ENCODE measurements around the gene MTX1. TPM values are rescaled to one million over a fixed set of nuclear protein-coding genes. Genes with fewer than 3 reads are reported as not detected.

The MTX1 gene
- total RNA-seq, 1 experiment from 2014 or later, result 69.1 TPM

GRCh38 chr1:155175281-155175926 lies 33.1 kb upstream of the MTX1 start:
- peaks cover 23% of the 10 kb centered on the region for H3K79me2 ChIP-seq (ENCODE audit: insufficient read depth, low read length)
- POLR2A ChIA-PET, result interaction anchor here (1.0 to 2.5 kb wide), 4 partner anchors 18 to 66 kb away, joined by 3 to 15 read pairs (median 4); a partner anchor contains a TSS
- H2AFZ ChIP-seq (ENCODE audit: low read depth, low read length, poor library complexity, severe bottlenecking), result no peak overlapping the region
- DNase-seq (ENCODE audit: low read depth, low spot score), result no peak
- CTCF ChIA-PET, result interaction anchor here (1.0 to 4.6 kb wide), 5 partner anchors 18 to 149 kb away, joined by 3 to 71 read pairs (median 5); no protein-coding TSS in a partner anchor
- TF ChIP-seq ZNF274 (IDR thresholded peaks at IDR 0.05; ENCODE audit: low read depth, low read length) (no peak), ELF1 (IDR thresholded peaks at IDR 0.05; ENCODE audit: borderline replicate concordance, low read depth) (no peak), SRF (IDR thresholded peaks at IDR 0.05; ENCODE audit: low read depth) (no peak), FOSL1 (IDR thresholded peaks at IDR 0.05; ENCODE audit: low read depth) (no peak), CEBPB (IDR thresholded peaks at IDR 0.05; ENCODE audit: low read depth) (no peak), CBX3 (IDR thresholded peaks at IDR 0.05; ENCODE audit: low read depth) (no peak), POLR2A (IDR thresholded peaks at IDR 0.05; ENCODE audit: borderline replicate concordance, extremely low read depth, insufficient read depth, insufficient read length) (no peak), YY1 (IDR thresholded peaks at IDR 0.05; ENCODE audit: extremely low read depth, insufficient replicate concordance, low read depth, low read length) (no peak), RAD21 (IDR thresholded peaks at IDR 0.05; ENCODE audit: low read depth) (no peak), TCF7L2 (IDR thresholded peaks at IDR 0.05; ENCODE audit: borderline replicate concordance, extremely low read depth, insufficient read depth, insufficient read length) (no peak), POLR2AphosphoS5 (IDR thresholded peaks at IDR 0.05; ENCODE audit: low read depth, low read length) (no peak), SP1 (IDR thresholded peaks at IDR 0.05; ENCODE audit: low read depth) (no peak)
- TF ChIP-seq, protein P1, sequence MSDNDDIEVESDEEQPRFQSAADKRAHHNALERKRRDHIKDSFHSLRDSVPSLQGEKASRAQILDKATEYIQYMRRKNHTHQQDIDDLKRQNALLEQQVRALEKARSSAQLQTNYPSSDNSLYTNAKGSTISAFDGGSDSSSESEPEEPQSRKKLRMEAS (IDR thresholded peaks at IDR 0.05), result no peak
- TF ChIP-seq, protein P2, sequence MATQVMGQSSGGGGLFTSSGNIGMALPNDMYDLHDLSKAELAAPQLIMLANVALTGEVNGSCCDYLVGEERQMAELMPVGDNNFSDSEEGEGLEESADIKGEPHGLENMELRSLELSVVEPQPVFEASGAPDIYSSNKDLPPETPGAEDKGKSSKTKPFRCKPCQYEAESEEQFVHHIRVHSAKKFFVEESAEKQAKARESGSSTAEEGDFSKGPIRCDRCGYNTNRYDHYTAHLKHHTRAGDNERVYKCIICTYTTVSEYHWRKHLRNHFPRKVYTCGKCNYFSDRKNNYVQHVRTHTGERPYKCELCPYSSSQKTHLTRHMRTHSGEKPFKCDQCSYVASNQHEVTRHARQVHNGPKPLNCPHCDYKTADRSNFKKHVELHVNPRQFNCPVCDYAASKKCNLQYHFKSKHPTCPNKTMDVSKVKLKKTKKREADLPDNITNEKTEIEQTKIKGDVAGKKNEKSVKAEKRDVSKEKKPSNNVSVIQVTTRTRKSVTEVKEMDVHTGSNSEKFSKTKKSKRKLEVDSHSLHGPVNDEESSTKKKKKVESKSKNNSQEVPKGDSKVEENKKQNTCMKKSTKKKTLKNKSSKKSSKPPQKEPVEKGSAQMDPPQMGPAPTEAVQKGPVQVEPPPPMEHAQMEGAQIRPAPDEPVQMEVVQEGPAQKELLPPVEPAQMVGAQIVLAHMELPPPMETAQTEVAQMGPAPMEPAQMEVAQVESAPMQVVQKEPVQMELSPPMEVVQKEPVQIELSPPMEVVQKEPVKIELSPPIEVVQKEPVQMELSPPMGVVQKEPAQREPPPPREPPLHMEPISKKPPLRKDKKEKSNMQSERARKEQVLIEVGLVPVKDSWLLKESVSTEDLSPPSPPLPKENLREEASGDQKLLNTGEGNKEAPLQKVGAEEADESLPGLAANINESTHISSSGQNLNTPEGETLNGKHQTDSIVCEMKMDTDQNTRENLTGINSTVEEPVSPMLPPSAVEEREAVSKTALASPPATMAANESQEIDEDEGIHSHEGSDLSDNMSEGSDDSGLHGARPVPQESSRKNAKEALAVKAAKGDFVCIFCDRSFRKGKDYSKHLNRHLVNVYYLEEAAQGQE (IDR thresholded peaks at IDR 0.05; ENCODE audit: low read depth), result no peak
- TF ChIP-seq, protein P3, sequence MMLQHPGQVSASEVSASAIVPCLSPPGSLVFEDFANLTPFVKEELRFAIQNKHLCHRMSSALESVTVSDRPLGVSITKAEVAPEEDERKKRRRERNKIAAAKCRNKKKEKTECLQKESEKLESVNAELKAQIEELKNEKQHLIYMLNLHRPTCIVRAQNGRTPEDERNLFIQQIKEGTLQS (IDR thresholded peaks at IDR 0.05), result no peak
- intact Hi-C loops (cut with micrococcal nuclease), result loop anchor here (10.0 kb wide), 1 partner anchor 149 kb away; the partner anchor contains the start of gene RUSC1
- H3K9me3 ChIP-seq (ENCODE audit: control insufficient read depth in 1 of 2, insufficient read depth in 1 of 2, low read depth in 1 of 2, low read length in 2 of 2), result no peaks in the 10 kb centered on the region
- H3K4me2 ChIP-seq (ENCODE audit: low read length), result no peak overlapping the region
- peaks cover 7 to 42% of the 10 kb centered on the region in 2 experiments; a peak in 3 of 4 replicates for H3K4me1 ChIP-seq (ENCODE audit: control insufficient read depth in 1 of 2, insufficient read depth in 2 of 2, low read length in 2 of 2)
- ATAC-seq, result no peak
- no TSS peak for BruUV-seq (replicated peaks)
- no peaks in the 10 kb centered on the region for H3K9me2 ChIP-seq (ENCODE audit: insufficient read depth)
- RAD21 ChIA-PET (ENCODE audit: low non-redundant PET in 1 of 2, low total read pairs in 2 of 2, uncharacterized antibody in 2 of 2, unreplicated experiment in 2 of 2), result no interaction called here
- no peak overlapping the region for H3K9ac ChIP-seq (ENCODE audit: low read length)
- no peaks in the 10 kb centered on the region for H3K27me3 ChIP-seq (ENCODE audit: insufficient read depth, low read length)
- H3K4me3 ChIP-seq (replicated peaks in 1 of 2; ENCODE audit: low read depth in 1 of 2, low read length in 2 of 2), result no peak overlapping the region
- peak overlapping the region; percentile 11; the same call in 1 of the 2 replicates for H3K27ac ChIP-seq (ENCODE audit: low read depth, low read length)
- H4K20me1 ChIP-seq (ENCODE audit: insufficient read depth), result no peaks in the 10 kb centered on the region
- peaks cover 0 to 1% of the 10 kb centered on the region in 2 experiments; a peak in 1 of 4 replicates for H3K36me3 ChIP-seq (ENCODE audit: control insufficient read depth in 1 of 2, insufficient read depth in 2 of 2, low read length in 2 of 2)
